ENCODE results near the gene GNAT2.

The GNAT2 gene

GRCh38 chr1:109659997-109660690, 40.7 kb upstream of the GNAT2 start:
- no peak for DNase-seq (ENCODE audit: low read depth, low spot score)
- TF ChIP-seq, protein P1, sequence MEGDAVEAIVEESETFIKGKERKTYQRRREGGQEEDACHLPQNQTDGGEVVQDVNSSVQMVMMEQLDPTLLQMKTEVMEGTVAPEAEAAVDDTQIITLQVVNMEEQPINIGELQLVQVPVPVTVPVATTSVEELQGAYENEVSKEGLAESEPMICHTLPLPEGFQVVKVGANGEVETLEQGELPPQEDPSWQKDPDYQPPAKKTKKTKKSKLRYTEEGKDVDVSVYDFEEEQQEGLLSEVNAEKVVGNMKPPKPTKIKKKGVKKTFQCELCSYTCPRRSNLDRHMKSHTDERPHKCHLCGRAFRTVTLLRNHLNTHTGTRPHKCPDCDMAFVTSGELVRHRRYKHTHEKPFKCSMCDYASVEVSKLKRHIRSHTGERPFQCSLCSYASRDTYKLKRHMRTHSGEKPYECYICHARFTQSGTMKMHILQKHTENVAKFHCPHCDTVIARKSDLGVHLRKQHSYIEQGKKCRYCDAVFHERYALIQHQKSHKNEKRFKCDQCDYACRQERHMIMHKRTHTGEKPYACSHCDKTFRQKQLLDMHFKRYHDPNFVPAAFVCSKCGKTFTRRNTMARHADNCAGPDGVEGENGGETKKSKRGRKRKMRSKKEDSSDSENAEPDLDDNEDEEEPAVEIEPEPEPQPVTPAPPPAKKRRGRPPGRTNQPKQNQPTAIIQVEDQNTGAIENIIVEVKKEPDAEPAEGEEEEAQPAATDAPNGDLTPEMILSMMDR (IDR thresholded peaks at IDR 0.05; ENCODE audit: insufficient read depth, low read length, missing control alignments), result no peak
- H3K4me3 ChIP-seq (ENCODE audit: low read depth, low read length), result no peak overlapping the region
- ChIA-PET CTCF (interaction anchor here (0.8 to 16.1 kb wide), 5 partner anchors 10 to 324 kb away, joined by 3 to 228 read pairs (median 5); partner anchors contain the start of gene AHCYL1), POLR2A (no interaction called here)

GRCh38 chr1:109659145-109659544, 39.7 kb upstream of the GNAT2 start:
- ChIA-PET CTCF (interaction anchor here (0.8 to 16.1 kb wide), 4 partner anchors 16 to 114 kb away, joined by 3 to 344 read pairs (median 128); no protein-coding TSS in a partner anchor), POLR2A (no interaction called here)
- no peak overlapping the region for H3K4me3 ChIP-seq (ENCODE audit: low read depth, low read length)
- no peak for DNase-seq (ENCODE audit: low read depth, low spot score)
- TF ChIP-seq, protein P1 (IDR thresholded peaks at IDR 0.05; ENCODE audit: insufficient read depth, low read length, missing control alignments), result no peak

GRCh38 chr1:109658533-109659042, 39.2 kb upstream of the GNAT2 start:
- H3K4me3 ChIP-seq (ENCODE audit: low read depth, low read length), result no peak overlapping the region
- no peak for DNase-seq (ENCODE audit: low read depth, low spot score)
- POLR2A ChIA-PET, result interaction anchor here (0.7 kb wide), 1 partner anchor 21 kb away, joined by 3 read pairs; no protein-coding TSS in a partner anchor
- TF ChIP-seq, protein P1 (IDR thresholded peaks at IDR 0.05; ENCODE audit: insufficient read depth, low read length, missing control alignments), result no peak
- CTCF ChIA-PET, result interaction anchor here (11.7 to 16.1 kb wide), 2 partner anchors 20 to 114 kb away, joined by 228 to 344 read pairs; no protein-coding TSS in a partner anchor

- no peak overlapping the region for H3K4me3 ChIP-seq (ENCODE audit: low read depth, low read length)
- DNase-seq (ENCODE audit: low read depth, low spot score), result no peak
- TF ChIP-seq, protein P1 (IDR thresholded peaks at IDR 0.05; ENCODE audit: insufficient read depth, low read length, missing control alignments), result no peak
- CTCF ChIA-PET, result interaction anchor here (0.7 to 16.1 kb wide), 4 partner anchors 19 to 126 kb away, joined by 3 to 344 read pairs (median 116); no protein-coding TSS in a partner anchor
- POLR2A ChIA-PET, result interaction anchor here (0.6 to 0.7 kb wide), 2 partner anchors 20 to 254 kb away, joined by 3 read pairs; no protein-coding TSS in a partner anchor
Observed at GRCh38 chr1:109657970-109658369, 38.6 kb upstream of the GNAT2 start.

GRCh38 chr1:109657395-109657794, 38.0 kb upstream of the GNAT2 start:
- no peak overlapping the region for H3K4me3 ChIP-seq (ENCODE audit: low read depth, low read length)
- DNase-seq (ENCODE audit: low read depth, low spot score), result no peak
- TF ChIP-seq, protein P1 (IDR thresholded peaks at IDR 0.05; ENCODE audit: insufficient read depth, low read length, missing control alignments), result no peak
- ChIA-PET POLR2A (interaction anchor here (0.6 kb wide), 1 partner anchor 254 kb away, joined by 3 read pairs; no protein-coding TSS in a partner anchor), CTCF (interaction anchor here (1.9 to 16.1 kb wide), 3 partner anchors 19 to 125 kb away, joined by 5 to 344 read pairs (median 228); no protein-coding TSS in a partner anchor)

All from AG04449 (cell line).